ENCODE measurements around the gene GPRIN2. TPM values are rescaled to one million over a fixed set of nuclear protein-coding genes. Genes with fewer than 3 reads are reported as not detected.

Gene GPRIN2
- total RNA-seq, 4 donors from 2014 or later: 31.3 to 97.3 (median 53.1) TPM

- TF ChIP-seq EP300 (IDR thresholded peaks at IDR 0.05; ENCODE audit: low read depth): no peak
- TF ChIP-seq POLR2A (IDR thresholded peaks at IDR 0.05): no peak
- TF ChIP-seq POLR2AphosphoS5 (IDR thresholded peaks at IDR 0.05): no peak
- TF ChIP-seq, protein P1, sequence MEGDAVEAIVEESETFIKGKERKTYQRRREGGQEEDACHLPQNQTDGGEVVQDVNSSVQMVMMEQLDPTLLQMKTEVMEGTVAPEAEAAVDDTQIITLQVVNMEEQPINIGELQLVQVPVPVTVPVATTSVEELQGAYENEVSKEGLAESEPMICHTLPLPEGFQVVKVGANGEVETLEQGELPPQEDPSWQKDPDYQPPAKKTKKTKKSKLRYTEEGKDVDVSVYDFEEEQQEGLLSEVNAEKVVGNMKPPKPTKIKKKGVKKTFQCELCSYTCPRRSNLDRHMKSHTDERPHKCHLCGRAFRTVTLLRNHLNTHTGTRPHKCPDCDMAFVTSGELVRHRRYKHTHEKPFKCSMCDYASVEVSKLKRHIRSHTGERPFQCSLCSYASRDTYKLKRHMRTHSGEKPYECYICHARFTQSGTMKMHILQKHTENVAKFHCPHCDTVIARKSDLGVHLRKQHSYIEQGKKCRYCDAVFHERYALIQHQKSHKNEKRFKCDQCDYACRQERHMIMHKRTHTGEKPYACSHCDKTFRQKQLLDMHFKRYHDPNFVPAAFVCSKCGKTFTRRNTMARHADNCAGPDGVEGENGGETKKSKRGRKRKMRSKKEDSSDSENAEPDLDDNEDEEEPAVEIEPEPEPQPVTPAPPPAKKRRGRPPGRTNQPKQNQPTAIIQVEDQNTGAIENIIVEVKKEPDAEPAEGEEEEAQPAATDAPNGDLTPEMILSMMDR (IDR thresholded peaks at IDR 0.05): no peak
- DNase-seq: peak; percentile 6
- Histone ChIP-seq H3K36me3 (no peaks in the 10 kb centered on the region), H3K4me3 (no peak overlapping the region), H3K27me3 (peaks cover 11% of the 10 kb centered on the region), H3K4me1 (peaks cover under 1 to 6% (median 4%) of the 10 kb centered on the region in 4 donors), H3K27ac (no peak overlapping the region), H3K9me3 (no peaks in the 10 kb centered on the region)
- 40 to 75% methylated on average over 1 to 8 of the region's 8 CpGs for WGBS, 2 donors (ENCODE audit: low coverage in 1 of 2)
- in situ Hi-C loops (cut with MboI; ENCODE audit: low pct_ligation_motif_present in 1 of 4, low pct_unique_long_range_greater_than_20kb in 1 of 4, low sequenced_read_pairs in 3 of 4) (no loop called here), intact Hi-C loops (cut with DNase I; ENCODE audit: low total_unique reads) (no loop called here)
Observed at GRCh38 chr10:46550795-46551700, 5.4 kb downstream of the GPRIN2 start.

GRCh38 chr10:46550076-46550790, 6.2 kb downstream of the GPRIN2 start:
- TF ChIP-seq POLR2A (IDR thresholded peaks at IDR 0.05) (no peak), EP300 (IDR thresholded peaks at IDR 0.05; ENCODE audit: low read depth) (no peak)
- TF ChIP-seq, protein P1 (IDR thresholded peaks at IDR 0.05): no peak
- Histone ChIP-seq H3K9me3 (no peaks in the 10 kb centered on the region), H3K27ac (no peak overlapping the region), H3K4me3 (no peak overlapping the region), H3K4me1 (peaks cover 0 to 6% (median 0%) of the 10 kb centered on the region in 4 donors), H3K36me3 (no peaks in the 10 kb centered on the region), H3K27me3 (peaks cover 3% of the 10 kb centered on the region)
- intact Hi-C loops (cut with DNase I; ENCODE audit: low total_unique reads): no loop called here
- in situ Hi-C loops (cut with MboI; ENCODE audit: low pct_ligation_motif_present in 1 of 4, low pct_unique_long_range_greater_than_20kb in 1 of 4, low sequenced_read_pairs in 3 of 4): no loop called here
- peak; percentile 7 for DNase-seq
- 80% methylated on average over 20 of the region's 20 CpGs; no CpG with 5 or more reads in 1 of the 2 donors for WGBS, 2 donors (ENCODE audit: low coverage in 1 of 2)

DNA sequence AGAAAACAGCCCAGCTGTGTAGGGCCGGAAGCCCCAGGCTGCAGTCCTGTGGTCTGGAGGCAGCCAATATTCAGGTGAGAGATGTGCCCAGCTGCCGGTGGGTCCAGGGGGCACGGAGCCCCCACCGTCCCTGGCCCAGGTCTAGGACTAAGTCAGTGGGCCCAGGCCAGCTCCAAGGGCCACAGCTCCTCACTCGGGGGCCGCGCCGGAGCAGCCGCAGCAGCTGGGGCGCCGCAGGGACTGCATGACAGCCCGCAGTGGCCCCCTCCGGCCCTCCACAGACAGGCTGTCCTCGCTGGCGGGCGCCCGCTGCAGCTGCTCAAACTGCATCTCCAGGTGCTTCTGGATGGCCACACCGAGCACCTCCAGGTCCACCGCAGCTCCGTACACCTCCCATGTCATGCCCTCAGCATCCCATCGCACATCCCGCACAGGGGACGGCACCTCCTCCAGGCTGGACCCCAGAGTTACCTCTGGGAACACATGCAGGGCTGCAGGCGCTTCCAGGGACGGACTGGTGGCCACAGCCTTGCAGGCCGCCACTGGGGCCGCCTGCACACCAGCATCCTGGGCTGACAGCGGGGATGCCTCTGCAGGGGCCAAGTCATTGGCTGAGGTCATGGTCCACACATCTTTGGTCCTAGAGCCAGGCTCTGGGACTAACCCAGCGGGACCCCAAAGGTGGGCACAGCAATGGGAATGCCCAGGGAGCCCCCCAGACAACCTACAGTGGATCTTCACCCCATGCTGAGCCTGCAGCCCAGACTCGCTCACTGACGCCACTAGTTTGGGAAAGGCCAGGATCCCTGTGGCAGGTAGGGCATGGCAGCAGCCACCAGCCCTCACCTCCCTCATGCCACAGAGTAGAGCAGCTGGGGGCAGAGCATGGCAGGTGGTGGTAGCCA, 7.0 kb downstream of the GPRIN2 start:
- intact Hi-C loops (cut with DNase I; ENCODE audit: low total_unique reads): no loop called here
- peak; percentile 12 for DNase-seq
- no peaks in the 10 kb centered on the region for H3K36me3 ChIP-seq
- H3K27me3 ChIP-seq: no peaks in the 10 kb centered on the region
- TF ChIP-seq EP300 (IDR thresholded peaks at IDR 0.05; ENCODE audit: low read depth) (no peak), POLR2AphosphoS5 (IDR thresholded peaks at IDR 0.05) (no peak), POLR2A (IDR thresholded peaks at IDR 0.05) (no peak)
- TF ChIP-seq, protein P1 (IDR thresholded peaks at IDR 0.05): no peak
- H3K4me3 ChIP-seq: no peak overlapping the region
- in situ Hi-C loops (cut with MboI; ENCODE audit: low pct_ligation_motif_present in 1 of 4, low pct_unique_long_range_greater_than_20kb in 1 of 4, low sequenced_read_pairs in 3 of 4): no loop called here
- H3K27ac ChIP-seq: no peak overlapping the region
- WGBS, 2 donors (ENCODE audit: low coverage in 1 of 2): 85 to 92% methylated on average over 5 to 31 of the region's 31 CpGs
- peaks cover 0 to 8% (median 6%) of the 10 kb centered on the region in 4 donors for H3K4me1 ChIP-seq
- no peaks in the 10 kb centered on the region for H3K9me3 ChIP-seq
